A549 (cell line): Measurements from ENCODE around the gene CYB561D2.

Experiments used
- BHLHE40 ChIP-seq: IDR thresholded peaks from 2 replicates; pipeline ENCODE4 v1.6.1; 2012; ENCODE audit warnings: low read depth, low read length, inconsistent platforms
- CHD2 ChIP-seq: fragments of 150-350 bp; IDR thresholded peaks from 2 replicates; pipeline ENCODE4 v1.6.1; 2014; ENCODE audit warnings: low read length; ENCODE audit not compliant: partially characterized antibody
- CTCF ChIP-seq: fragments of >200 bp; sonication (Bioruptor Twin); formaldehyde crosslinking; IDR thresholded peaks from 3 replicates; pipeline ENCODE4 v1.5.1; 2016
- FOSL2 ChIP-seq, 2 experiments: fragments of 450-650 bp in 1 of 2; fragments of >200 bp in 1 of 2; sonication (Bioruptor Twin) in 1 of 2; formaldehyde crosslinking; IDR thresholded peaks; 2 replicates each; pipeline versions ENCODE4 v1.5.0 to v1.6.1; 2016 to 2020; ENCODE audit warnings: mild to moderate bottlenecking in 1 of 2, moderate library complexity in 1 of 2
- HOXB5 ChIP-seq: fragments of 250-450 bp; sonication (Bioruptor Pico); IDR thresholded peaks from 2 replicates; pipeline ENCODE4 v1.5.0; 2020; ENCODE audit warnings: mild to moderate bottlenecking, moderate library complexity
- JUNB ChIP-seq: fragments of >200 bp; sonication (Bioruptor Twin); formaldehyde crosslinking; IDR thresholded peaks from 2 replicates; pipeline ENCODE4 v1.6.1; 2016
- MAFK ChIP-seq: fragments of 450-650 bp; IDR thresholded peaks from 2 replicates; pipeline ENCODE4 v1.6.1; 2014; ENCODE audit not compliant: partially characterized antibody
- MAX ChIP-seq: IDR thresholded peaks from 2 replicates; pipeline ENCODE4 v1.6.1; 2012
- POLR2AphosphoS2 ChIP-seq: conservative IDR thresholded peaks from 2 replicates; pipeline ENCODE4 v1.6.1; 2012; ENCODE audit warnings: low read length, improper control_type of control experiment, inconsistent platforms
- RAD21 ChIP-seq, 2 experiments: fragments of >200 bp in 1 of 2; sonication (Bioruptor Twin) in 1 of 2; formaldehyde crosslinking in 1 of 2; IDR thresholded peaks in 1 of 2; conservative IDR thresholded peaks in 1 of 2; 2 replicates in 1 of 2; 3 replicates in 1 of 2; pipeline ENCODE4 v1.6.1; 2012 to 2018; ENCODE audit warnings: inconsistent platforms in 1 of 2
- REST ChIP-seq: fragments of 200-600 bp; sonication (generic); IDR thresholded peaks from 2 replicates; pipeline ENCODE4 v1.6.1; 2016; ENCODE audit warnings: antibody characterized with exemption, mild to moderate bottlenecking, moderate library complexity

DNA sequence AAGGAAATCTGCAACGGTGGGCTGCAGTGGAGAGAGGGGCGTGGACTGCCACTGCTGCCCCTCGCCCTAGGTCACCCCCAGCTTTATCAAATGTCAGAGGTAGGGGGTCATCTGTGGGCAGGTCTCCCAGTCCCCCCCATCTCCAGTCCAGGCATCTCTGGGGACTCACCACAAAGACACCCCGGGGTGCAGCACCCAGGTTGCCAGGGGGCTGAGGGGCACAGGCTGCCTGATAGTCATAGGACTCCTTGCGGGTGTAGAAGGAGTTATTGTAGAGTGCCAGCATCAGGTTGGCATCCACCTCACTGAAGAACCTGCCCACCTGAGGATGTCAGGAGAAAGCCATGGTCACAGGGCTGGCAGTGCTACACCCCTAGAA is 15.2 kb downstream of the CYB561D2 start:
- no peak for TF ChIP-seq POLR2AphosphoS2
- no peak for TF ChIP-seq CTCF
- TF ChIP-seq RAD21 (conservative IDR thresholded peaks at IDR 0.05 in 1 of 2, IDR thresholded peaks at IDR 0.05 in 1 of 2): no peak
- no peak for TF ChIP-seq FOSL2 (IDR thresholded peaks at IDR 0.05)
- no peak for TF ChIP-seq FOSL2 (CRISPR knock-in tag; IDR thresholded peaks at IDR 0.05)
- no peak for TF ChIP-seq CHD2
- no peak for TF ChIP-seq REST
- TF ChIP-seq MAX: no peak
- no peak for TF ChIP-seq HOXB5 (CRISPR knock-in tag)
- TF ChIP-seq BHLHE40: no peak
- TF ChIP-seq MAFK: no peak
- TF ChIP-seq JUNB: no peak
